ENCODE results near the gene SH3BP5L. TPM values are rescaled to one million over a fixed set of nuclear protein-coding genes. Genes with fewer than 3 reads are reported as not detected.
A peak's percentile ranks its signal among the peaks of the same experiment; 100 is the strongest.
"Not testable (repeated sequence)": the region's sequence is repeated elsewhere in the genome, so short reads cannot be mapped to it uniquely, and the experiment has no call there.

The SH3BP5L gene
- total and polyA plus RNA-seq, 7 donors = 18.6 to 52.7 (median 26.9) TPM

- TF ChIP-seq CTCF (IDR thresholded peaks at IDR 0.05) = peak; percentile 74
- intact Hi-C loops (cut with DNase I) = loop anchor here in 1 of 2 donors (2.0 to 5.0 kb wide), 2 partner anchors 110 to 184 kb away; no protein-coding TSS in a partner anchor
- no peaks in the 10 kb centered on the region for H3K27me3 ChIP-seq (ENCODE audit: insufficient read depth in 3 of 3, low read length in 2 of 3)
- peaks cover 0 to 14% of the 10 kb centered on the region in 2 donors for H3K36me3 ChIP-seq (ENCODE audit: insufficient read depth in 1 of 2, low read depth in 1 of 2)
- H3K4me1 ChIP-seq = no peaks in the 10 kb centered on the region
- H3K27ac ChIP-seq = no peak overlapping the region
- no peak overlapping the region for H3K4me3 ChIP-seq
- peak; percentile 64 to 83 (median 79) for ATAC-seq
- no peaks in the 10 kb centered on the region for H3K9me3 ChIP-seq
- DNase-seq = peak in 1 of 2 donors; percentile 75
- 47 to 53% (median 49%) methylated on average over 15 of the region's 15 CpGs for WGBS, 3 donors
These were observed 18.5 kb downstream of the SH3BP5L start for GRCh38 chr1:248807067-248807737.

GRCh38 chr1:248805876-248806275, 19.8 kb downstream of the SH3BP5L start:
- TF ChIP-seq CTCF (IDR thresholded peaks at IDR 0.05) = no peak
- no peak overlapping the region for H3K4me3 ChIP-seq
- ATAC-seq (no peak), DNase-seq (no peak)
- no peaks in the 10 kb centered on the region for H3K4me1 ChIP-seq
- H3K27ac ChIP-seq = no peak overlapping the region
- peaks cover 0 to 1% of the 10 kb centered on the region in 2 donors for H3K36me3 ChIP-seq (ENCODE audit: insufficient read depth in 1 of 2, low read depth in 1 of 2)
- H3K9me3 ChIP-seq = no peaks in the 10 kb centered on the region
- WGBS, 3 donors = 84 to 95% (median 90%) methylated on average over 1 of the region's 1 CpG
- peaks cover 0 to 3% (median 0%) of the 10 kb centered on the region in 3 donors for H3K27me3 ChIP-seq (ENCODE audit: insufficient read depth in 3 of 3, low read length in 2 of 3)
- intact Hi-C loops (cut with DNase I) = loop anchor here in 1 of 2 donors (2.0 to 5.0 kb wide), 2 partner anchors 109 to 183 kb away; no protein-coding TSS in a partner anchor

- peak in 3 of 4 donors; percentile 18 to 36 (median 19) for ATAC-seq
- Histone ChIP-seq H3K27me3 (ENCODE audit: insufficient read depth in 3 of 3, low read length in 2 of 3) (peaks cover 0 to 3% (median 0%) of the 10 kb centered on the region in 3 donors), H3K9me3 (no peaks in the 10 kb centered on the region), H3K4me3 (no peak overlapping the region), H3K27ac (no peak overlapping the region), H3K4me1 (no peaks in the 10 kb centered on the region), H3K36me3 (ENCODE audit: insufficient read depth in 1 of 2, low read depth in 1 of 2) (no peaks in the 10 kb centered on the region)
- no peak for TF ChIP-seq CTCF (IDR thresholded peaks at IDR 0.05)
- WGBS, 3 donors = 80 to 82% (median 82%) methylated on average over 10 of the region's 10 CpGs
- no peak for DNase-seq
- intact Hi-C loops (cut with DNase I) = loop anchor here in 1 of 2 donors (5.0 kb wide), 1 partner anchor 108 kb away; no protein-coding TSS in a partner anchor
These were observed 20.7 kb downstream of the SH3BP5L start for GRCh38 chr1:248804771-248805681.

- DNase-seq; intact Hi-C loops (cut with DNase I); H3K4me3 ChIP-seq; H3K4me1 ChIP-seq; H3K36me3 ChIP-seq (ENCODE audit: insufficient read depth in 1 of 2, low read depth in 1 of 2); H3K27ac ChIP-seq; ATAC-seq; H3K9me3 ChIP-seq; H3K27me3 ChIP-seq (ENCODE audit: insufficient read depth in 3 of 3, low read length in 2 of 3): not testable (repeated sequence)
- WGBS, 3 donors = 86 to 90% (median 87%) methylated on average over 15 of the region's 15 CpGs
These were observed 22.2 kb downstream of the SH3BP5L start for GRCh38 chr1:248803501-248803900.

GRCh38 chr1:248802454-248802853, 23.3 kb downstream of the SH3BP5L start:
- DNase-seq (no peak), ATAC-seq (no peak)
- intact Hi-C loops (cut with DNase I) = no loop called here
- Histone ChIP-seq H3K27me3 (ENCODE audit: insufficient read depth in 3 of 3, low read length in 2 of 3) (peaks cover 0 to 3% (median 0%) of the 10 kb centered on the region in 3 donors), H3K4me1 (no peaks in the 10 kb centered on the region), H3K36me3 (ENCODE audit: insufficient read depth in 1 of 2, low read depth in 1 of 2) (no peaks in the 10 kb centered on the region), H3K27ac (no peak overlapping the region), H3K9me3 (no peaks in the 10 kb centered on the region), H3K4me3 (no peak overlapping the region)
- WGBS, 3 donors = 75 to 82% (median 82%) methylated on average over 6 of the region's 6 CpGs
- TF ChIP-seq CTCF (IDR thresholded peaks at IDR 0.05) = no peak
